ENCODE results near the gene NRL. TPM values are rescaled to one million over a fixed set of nuclear protein-coding genes. Genes with fewer than 3 reads are reported as not detected.

NRL gene
- total and polyA plus RNA-seq, 2 donors (not counting 3 experiments of a cell fraction or from before 2014, with no cell fraction given) = 0.71 to 1.1 TPM

DNA sequence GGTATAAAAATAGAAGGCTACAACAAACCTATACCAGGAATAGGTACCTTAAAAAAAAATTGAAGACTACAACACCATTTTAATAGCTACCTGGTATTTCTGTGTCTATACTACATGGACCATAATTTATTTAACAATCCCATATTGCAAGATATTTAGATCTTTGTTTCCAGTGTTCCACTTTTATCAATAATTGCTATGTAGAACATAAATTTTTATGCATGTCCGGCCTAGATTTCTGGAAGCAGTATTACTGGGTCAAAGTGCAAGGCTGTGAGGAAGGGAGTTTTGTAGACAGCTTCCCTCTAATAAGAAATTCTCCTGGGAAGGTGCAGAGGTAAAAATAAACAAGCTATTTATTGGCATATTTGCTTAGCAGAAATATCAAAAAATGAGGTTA, 4.2 kb downstream of the NRL start:
- ChIA-PET POLR2A (no interaction called here), CTCF (interaction anchor here (1.2 to 11.7 kb wide), 6 partner anchors 9 to 54 kb away, joined by 3 to 420 read pairs (median 7); partner anchors contain the start of genes EMC9, IRF9, PCK2 and PSME2)
- TF ChIP-seq MYC (IDR thresholded peaks at IDR 0.05; ENCODE audit: low read depth, low read length) = no peak
- no peak for TF ChIP-seq MAX (IDR thresholded peaks at IDR 0.05; ENCODE audit: insufficient read depth, insufficient read length)
- no peak for TF ChIP-seq POLR2A (IDR thresholded peaks at IDR 0.05; ENCODE audit: low read depth, low read length)
- TF ChIP-seq CTCF (IDR thresholded peaks at IDR 0.05; ENCODE audit: extremely low read depth in 1 of 2, insufficient read depth in 1 of 2, low read depth in 1 of 2, low read length in 2 of 2) = no peak
- no peak for TF ChIP-seq JUN (IDR thresholded peaks at IDR 0.05; ENCODE audit: borderline replicate concordance, insufficient read depth, insufficient read length, low read depth)
- TF ChIP-seq FOS (IDR thresholded peaks at IDR 0.05; ENCODE audit: borderline replicate concordance, insufficient read depth, low read length) = no peak
- no peak for TF ChIP-seq EZH2 (IDR thresholded peaks at IDR 0.05; ENCODE audit: borderline replicate concordance, low read depth, low read length, severe bottlenecking)
- no peak for TF ChIP-seq GATA2 (IDR thresholded peaks at IDR 0.05; ENCODE audit: insufficient read depth, insufficient read length, low read depth, low read length)
- TF ChIP-seq POLR2AphosphoS5 (IDR thresholded peaks at IDR 0.05; ENCODE audit: insufficient read depth, low read depth, low read length) = no peak
- no peaks in the 10 kb centered on the region for H3K27me3 ChIP-seq (ENCODE audit: control insufficient read depth in 2 of 2, insufficient read depth in 2 of 2, low read length in 2 of 2)
- no peak overlapping the region for H3K4me2 ChIP-seq (ENCODE audit: insufficient read depth, low read length)
- H3K4me1 ChIP-seq (ENCODE audit: control insufficient read depth, extremely low read depth, insufficient read depth, low read length) = peaks cover 25% of the 10 kb centered on the region
- H3K9me1 ChIP-seq (replicated peaks; ENCODE audit: control insufficient read depth, extremely low read depth, insufficient read depth, low read length) = no peaks in the 10 kb centered on the region
- H3K9ac ChIP-seq (replicated peaks; ENCODE audit: extremely low read depth, insufficient read depth, low read length) = no peak overlapping the region
- intact Hi-C loops (cut with micrococcal nuclease) (loop anchor here (5.0 kb wide), 1 partner anchor 1178 kb away; no protein-coding TSS in a partner anchor), dilution Hi-C loops (cut with MboI; ENCODE audit: extremely low pct_ligation_motif_present, low sequenced_read_pairs) (no loop called here)
- H3K9me3 ChIP-seq (replicated peaks; ENCODE audit: control insufficient read depth, insufficient read depth, low read length) = no peaks in the 10 kb centered on the region
- no peak overlapping the region for H2AFZ ChIP-seq (ENCODE audit: low read depth, low read length)
- no peaks in the 10 kb centered on the region for H3K79me2 ChIP-seq (ENCODE audit: control insufficient read depth, insufficient read depth, low read length)
- no peak overlapping the region for H3K4me3 ChIP-seq (replicated peaks in 1 of 3; ENCODE audit: insufficient read depth in 1 of 3, low read depth in 1 of 3, low read length in 3 of 3)
- no peaks in the 10 kb centered on the region for H4K20me1 ChIP-seq (replicated peaks; ENCODE audit: control insufficient read depth, extremely low read depth, insufficient read depth, low read length)
- no peaks in the 10 kb centered on the region for H3K36me3 ChIP-seq (ENCODE audit: control insufficient read depth in 2 of 2, extremely low read depth in 1 of 2, insufficient read depth in 2 of 2, low read length in 2 of 2)
- FAIRE-seq (no peak), DNase-seq (ENCODE audit: low read depth, low spot score) (no peak)
- H3K27ac ChIP-seq (ENCODE audit: insufficient read depth, low read depth, low read length) = no peak overlapping the region
- no TSS peak for BruUV-seq (replicated peaks)

All from endothelial cell of umbilical vein (primary cell).